Progenitor cell of endocrine pancreas (in vitro differentiated cells): Measurements from ENCODE around the gene COIL. TPM values are rescaled to one million over a fixed set of nuclear protein-coding genes. Genes with fewer than 3 reads are reported as not detected.

Experiments
- DNase-seq: peaks from one replicate; pipeline ENCODE4 v3.0.0; 2021; ENCODE audit warnings: low spot score; ENCODE audit not compliant: unreplicated experiment
- H3K27ac Mint-ChIP-seq: 2 replicates; pipeline ENCODE4 v1.8.0; 2021; ENCODE audit warnings: mild to moderate bottlenecking, moderate library complexity, mixed read lengths
- H3K27me3 Mint-ChIP-seq: 2 replicates; pipeline ENCODE4 v1.8.0; 2021; ENCODE audit warnings: mixed read lengths
- H3K36me3 Mint-ChIP-seq: 2 replicates; pipeline ENCODE4 v1.8.0; 2022; ENCODE audit warnings: mixed read lengths; ENCODE audit not compliant: insufficient read depth
- H3K4me1 Mint-ChIP-seq: 2 replicates; pipeline ENCODE4 v1.8.0; 2021; ENCODE audit warnings: low read depth, mixed read lengths
- H3K4me3 Mint-ChIP-seq: 2 replicates; pipeline ENCODE4 v1.8.0; 2021; ENCODE audit warnings: low read depth, mild to moderate bottlenecking, moderate library complexity, mixed read lengths
- H3K9me3 Mint-ChIP-seq: 2 replicates; pipeline ENCODE4 v1.8.0; 2021; ENCODE audit warnings: low read depth, mixed read lengths
- total RNA-seq: library from RNA; stranded (reverse); gene quantifications from 2 replicates; pipeline ENCODE4 v1.2.1, GENCODE V29; 2021
- TF ChIP-seq, protein P1 (sequence below): fragments of 200-600 bp; sonication (generic); IDR thresholded peaks from one replicate; pipeline ENCODE4 v1.5.0; 2021; ENCODE audit warnings: antibody characterized with exemption, mild to moderate bottlenecking; ENCODE audit not compliant: unreplicated experiment

The COIL gene
- total RNA-seq, 1 donor from 2014 or later = 29.8 TPM

DNA sequence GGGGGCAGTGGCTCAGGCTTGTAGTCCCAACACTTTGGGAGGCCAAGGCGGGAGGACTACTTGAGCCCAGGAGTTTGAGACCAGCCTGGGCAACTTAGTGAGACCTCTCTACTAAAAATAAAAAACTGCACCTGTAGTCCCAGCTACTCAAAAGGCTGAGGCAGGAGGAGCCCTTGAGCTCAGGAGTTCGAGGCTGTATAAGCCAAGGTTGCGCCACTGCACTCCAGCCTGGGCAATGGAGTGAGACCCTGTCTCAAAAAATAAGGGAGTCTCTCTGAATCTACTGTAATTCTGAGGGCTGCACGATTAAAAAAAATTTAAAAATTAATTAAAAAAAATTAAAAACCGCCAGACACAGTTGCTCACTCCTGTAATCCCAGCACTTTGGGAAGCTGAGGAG is 3.9 kb downstream of the COIL start:
- DNase-seq = no peak
- no peak overlapping the region for H3K27ac Mint-ChIP-seq
- H3K27me3 Mint-ChIP-seq = no peaks in the 10 kb centered on the region
- H3K4me3 Mint-ChIP-seq = no peak overlapping the region
- TF ChIP-seq, protein P1, sequence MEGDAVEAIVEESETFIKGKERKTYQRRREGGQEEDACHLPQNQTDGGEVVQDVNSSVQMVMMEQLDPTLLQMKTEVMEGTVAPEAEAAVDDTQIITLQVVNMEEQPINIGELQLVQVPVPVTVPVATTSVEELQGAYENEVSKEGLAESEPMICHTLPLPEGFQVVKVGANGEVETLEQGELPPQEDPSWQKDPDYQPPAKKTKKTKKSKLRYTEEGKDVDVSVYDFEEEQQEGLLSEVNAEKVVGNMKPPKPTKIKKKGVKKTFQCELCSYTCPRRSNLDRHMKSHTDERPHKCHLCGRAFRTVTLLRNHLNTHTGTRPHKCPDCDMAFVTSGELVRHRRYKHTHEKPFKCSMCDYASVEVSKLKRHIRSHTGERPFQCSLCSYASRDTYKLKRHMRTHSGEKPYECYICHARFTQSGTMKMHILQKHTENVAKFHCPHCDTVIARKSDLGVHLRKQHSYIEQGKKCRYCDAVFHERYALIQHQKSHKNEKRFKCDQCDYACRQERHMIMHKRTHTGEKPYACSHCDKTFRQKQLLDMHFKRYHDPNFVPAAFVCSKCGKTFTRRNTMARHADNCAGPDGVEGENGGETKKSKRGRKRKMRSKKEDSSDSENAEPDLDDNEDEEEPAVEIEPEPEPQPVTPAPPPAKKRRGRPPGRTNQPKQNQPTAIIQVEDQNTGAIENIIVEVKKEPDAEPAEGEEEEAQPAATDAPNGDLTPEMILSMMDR = no peak
- H3K9me3 Mint-ChIP-seq = no peaks in the 10 kb centered on the region
- H3K36me3 Mint-ChIP-seq = peaks cover 2% of the 10 kb centered on the region
- peaks cover 10% of the 10 kb centered on the region for H3K4me1 Mint-ChIP-seq

DNA sequence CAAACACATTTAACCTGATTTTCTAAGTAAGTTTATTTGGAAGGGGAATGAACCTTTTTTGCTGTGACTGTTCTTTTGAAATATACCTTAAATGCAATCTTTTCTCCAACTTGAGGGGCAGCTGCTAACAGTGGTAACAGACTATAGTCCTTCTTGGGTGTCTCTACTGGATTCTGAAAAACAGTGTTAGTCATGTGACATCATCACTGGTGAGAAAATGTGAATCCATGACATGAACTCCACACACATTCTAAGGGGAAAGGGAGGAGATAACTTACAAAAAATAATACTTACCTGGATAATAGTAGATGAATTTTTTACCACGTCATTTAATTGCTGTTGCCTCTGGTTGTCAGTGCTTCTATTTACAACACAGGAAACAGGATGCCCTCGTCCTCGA is 11.3 kb downstream of the COIL start:
- Mint-ChIP-seq H3K9me3 (no peaks in the 10 kb centered on the region), H3K27ac (peak overlapping the region; percentile 5), H3K27me3 (no peaks in the 10 kb centered on the region), H3K4me3 (no peak overlapping the region), H3K36me3 (peaks cover 31% of the 10 kb centered on the region), H3K4me1 (no peaks in the 10 kb centered on the region)
- TF ChIP-seq, protein P1 = no peak
- DNase-seq = no peak

DNA sequence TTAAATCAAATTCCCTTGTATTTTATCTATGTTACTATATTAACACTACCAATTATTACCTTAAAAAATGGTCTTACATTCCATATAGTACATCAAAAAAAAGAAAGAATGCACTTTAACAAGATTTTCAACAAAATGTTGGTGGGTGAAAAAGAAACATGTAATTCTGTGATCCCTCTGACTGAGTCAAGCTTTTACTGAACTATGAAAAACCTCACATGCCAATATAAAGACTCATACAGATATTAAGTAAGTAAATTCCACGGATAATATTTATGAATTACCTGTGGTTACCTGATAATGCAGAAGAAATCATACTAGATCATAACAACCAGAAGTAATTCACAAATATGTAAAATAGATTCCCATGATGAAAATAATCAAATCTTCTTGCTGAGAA is 12.4 kb downstream of the COIL start:
- Mint-ChIP-seq H3K9me3 (no peaks in the 10 kb centered on the region), H3K4me1 (no peaks in the 10 kb centered on the region), H3K36me3 (peaks cover 35% of the 10 kb centered on the region), H3K27ac (no peak overlapping the region), H3K4me3 (no peak overlapping the region), H3K27me3 (no peaks in the 10 kb centered on the region)
- DNase-seq = no peak
- TF ChIP-seq, protein P1 = no peak

DNA sequence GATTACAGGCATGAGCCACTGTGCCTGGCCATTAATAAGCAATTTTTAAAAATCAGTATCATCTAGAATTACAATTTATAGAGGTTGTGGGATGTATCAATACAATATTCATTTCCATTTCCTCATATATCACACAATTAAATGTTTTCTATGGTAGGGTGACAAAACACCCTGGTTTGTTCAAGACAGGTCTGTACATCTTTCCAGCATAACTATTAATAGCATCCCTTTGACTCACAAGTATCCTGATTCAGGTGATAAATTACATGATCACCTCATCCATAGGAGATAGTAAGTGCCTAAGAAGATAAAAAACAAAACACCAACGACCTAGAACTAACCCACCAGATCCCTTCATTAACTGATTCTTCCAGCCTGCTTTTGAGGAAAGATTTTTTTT is 13.1 kb downstream of the COIL start:
- no peaks in the 10 kb centered on the region for H3K27me3 Mint-ChIP-seq
- H3K4me3 Mint-ChIP-seq = no peak overlapping the region
- H3K27ac Mint-ChIP-seq = no peak overlapping the region
- no peak for DNase-seq
- TF ChIP-seq, protein P1 = no peak
- peaks cover 40% of the 10 kb centered on the region for H3K36me3 Mint-ChIP-seq
- H3K4me1 Mint-ChIP-seq = no peaks in the 10 kb centered on the region
- no peaks in the 10 kb centered on the region for H3K9me3 Mint-ChIP-seq

DNA sequence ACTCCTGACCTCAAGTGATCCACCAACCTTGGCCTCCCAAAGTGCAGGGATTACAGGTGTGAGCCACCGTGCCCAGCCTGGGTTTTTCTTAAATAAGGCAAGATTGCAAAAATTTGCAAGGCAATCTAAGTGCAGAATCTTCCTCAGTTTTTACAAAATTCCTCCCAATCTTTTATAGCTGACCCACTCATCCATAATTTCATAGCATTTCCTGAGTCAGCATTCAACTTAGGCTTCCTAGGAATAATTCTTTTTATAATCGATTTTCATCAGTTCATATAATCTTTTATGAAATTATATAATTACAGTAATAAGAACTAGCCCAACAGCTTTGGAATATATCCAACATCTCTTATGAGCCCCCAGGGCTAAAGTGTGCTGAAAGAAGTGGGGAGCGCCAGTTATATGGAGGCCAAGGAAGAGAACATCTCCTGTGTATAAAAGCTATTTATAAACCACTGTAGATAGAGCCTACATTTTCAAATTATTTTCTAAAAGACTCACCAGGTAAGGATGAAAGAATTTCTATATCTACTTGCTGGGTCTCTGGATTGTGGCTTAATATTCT is 14.8 kb downstream of the COIL start:
- no peak overlapping the region for H3K4me3 Mint-ChIP-seq
- DNase-seq = no peak
- H3K27ac Mint-ChIP-seq = no peak overlapping the region
- H3K36me3 Mint-ChIP-seq = peaks cover 42% of the 10 kb centered on the region
- H3K4me1 Mint-ChIP-seq = no peaks in the 10 kb centered on the region
- TF ChIP-seq, protein P1 = no peak
- no peaks in the 10 kb centered on the region for H3K9me3 Mint-ChIP-seq
- H3K27me3 Mint-ChIP-seq = no peaks in the 10 kb centered on the region
